NCI-H446 (cell line): ENCODE data around the gene NAPG.
"Not testable (repeated sequence)": the region's sequence is repeated elsewhere in the genome, so short reads cannot be mapped to it uniquely, and the experiment has no call there.

Experiments
- DNase-seq, 2 experiments: peaks; one replicate each; lab custom pipeline; 2025; lab: John Stamatoyannopoulos, UW

NAPG gene

GRCh38 chr18:10514082-10514481, 11.7 kb upstream of the NAPG start:
- peak; percentile 36 to 79 for DNase-seq

GRCh38 chr18:10514601-10515000, 11.2 kb upstream of the NAPG start:
- DNase-seq = peak in 1 of 2 experiments; percentile 28

- peak in 1 of 2 experiments; percentile 7 for DNase-seq
Measured at GRCh38 chr18:10515456-10515855, 10.4 kb upstream of the NAPG start.

GRCh38 chr18:10516078-10516477, 9.7 kb upstream of the NAPG start:
- DNase-seq = peak in 1 of 2 experiments; percentile 52

GRCh38 chr18:10518595-10519255, 7.1 kb upstream of the NAPG start:
- peak in 1 of 2 experiments; percentile 34 for DNase-seq

GRCh38 chr18:10519366-10519765, 6.5 kb upstream of the NAPG start:
- no peak for DNase-seq

GRCh38 chr18:10519999-10520935, 5.6 kb upstream of the NAPG start:
- peak; percentile 69 to 91 for DNase-seq

GRCh38 chr18:10521566-10521965, 4.3 kb upstream of the NAPG start:
- no peak for DNase-seq

- DNase-seq = no peak
Measured at GRCh38 chr18:10522574-10522973, 3.3 kb upstream of the NAPG start.

GRCh38 chr18:10523544-10523943, 2.3 kb upstream of the NAPG start:
- DNase-seq = no peak

GRCh38 chr18:10524507-10525370, 1.1 kb upstream of the NAPG start:
- DNase-seq = no peak

GRCh38 chr18:10525371-10525691, 496 bp upstream of the NAPG start:
- no peak for DNase-seq

GRCh38 chr18:10526561-10526949, 728 bp downstream of the NAPG start:
- DNase-seq = no peak

GRCh38 chr18:10528439-10528838, 2.6 kb downstream of the NAPG start:
- no peak for DNase-seq

GRCh38 chr18:10530002-10530401, 4.2 kb downstream of the NAPG start:
- no peak for DNase-seq

- DNase-seq = no peak
Measured at GRCh38 chr18:10530852-10531251, 5.0 kb downstream of the NAPG start.

- no peak for DNase-seq
Measured at GRCh38 chr18:10533111-10533510, 7.3 kb downstream of the NAPG start.

- no peak for DNase-seq
Measured at GRCh38 chr18:10536280-10536679, 10.5 kb downstream of the NAPG start.

GRCh38 chr18:10537765-10538164, 11.9 kb downstream of the NAPG start:
- DNase-seq = no peak

GRCh38 chr18:10539124-10539523, 13.3 kb downstream of the NAPG start:
- not testable (repeated sequence) for DNase-seq

- DNase-seq = no peak
Measured at GRCh38 chr18:10543277-10543676, 17.4 kb downstream of the NAPG start.

GRCh38 chr18:10544093-10544748, 18.4 kb downstream of the NAPG start:
- DNase-seq = no peak
